ENCODE results near the gene PDXP. TPM values are rescaled to one million over a fixed set of nuclear protein-coding genes. Genes with fewer than 3 reads are reported as not detected.

The PDXP gene
- total RNA-seq, 1 experiment from 2014 or later = 36.9 TPM

DNA sequence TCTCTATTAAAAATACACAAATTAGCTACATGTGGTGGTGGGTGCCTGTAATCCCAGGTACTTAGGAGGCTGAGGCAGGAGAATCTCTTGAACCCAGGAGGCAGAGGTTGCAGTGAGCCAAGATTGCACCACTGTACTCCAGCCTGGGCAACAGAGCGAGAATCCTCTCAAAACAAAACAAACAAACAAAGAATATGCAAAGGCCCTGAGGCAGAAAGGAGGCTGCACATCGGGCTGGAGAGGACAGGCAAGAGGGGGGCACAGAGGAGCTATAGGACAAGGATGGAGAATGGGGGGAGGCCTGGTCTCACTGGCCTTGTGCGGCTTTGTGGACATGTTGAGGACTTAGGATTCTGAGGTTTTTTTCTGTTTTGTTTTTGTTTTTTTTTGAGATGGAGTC lies 46.7 kb downstream of the PDXP start:
- ChIA-PET POLR2A (ENCODE audit: unreplicated experiment) (no interaction called here), CTCF (no interaction called here)
- H3K9ac ChIP-seq (ENCODE audit: low read length) = no peak overlapping the region
- intact Hi-C loops (cut with micrococcal nuclease) = no loop called here
- H3K36me3 ChIP-seq (ENCODE audit: low read depth, low read length) = no peaks in the 10 kb centered on the region
- no peaks in the 10 kb centered on the region for H3F3A ChIP-seq (ENCODE audit: low read length, unreplicated experiment)
- no peak overlapping the region for H3K4me2 ChIP-seq (ENCODE audit: low read length)
- no peaks in the 10 kb centered on the region for H3K9me3 ChIP-seq (ENCODE audit: low read length)
- BruUV-seq (replicated peaks) = no TSS peak
- H3K79me2 ChIP-seq (ENCODE audit: low read length) = no peaks in the 10 kb centered on the region
- H3K4me3 ChIP-seq (ENCODE audit: low read length) = no peak overlapping the region
- H3K9me2 ChIP-seq (replicated peaks; ENCODE audit: low read length) = no peaks in the 10 kb centered on the region
- no peak for DNase-seq
- TF ChIP-seq EZH2 (IDR thresholded peaks at IDR 0.05; ENCODE audit: low read length, unreplicated experiment) (no peak), EZH2phosphoT487 (IDR thresholded peaks at IDR 0.05; ENCODE audit: borderline replicate concordance, low read length) (no peak)
- TF ChIP-seq, protein P1, sequence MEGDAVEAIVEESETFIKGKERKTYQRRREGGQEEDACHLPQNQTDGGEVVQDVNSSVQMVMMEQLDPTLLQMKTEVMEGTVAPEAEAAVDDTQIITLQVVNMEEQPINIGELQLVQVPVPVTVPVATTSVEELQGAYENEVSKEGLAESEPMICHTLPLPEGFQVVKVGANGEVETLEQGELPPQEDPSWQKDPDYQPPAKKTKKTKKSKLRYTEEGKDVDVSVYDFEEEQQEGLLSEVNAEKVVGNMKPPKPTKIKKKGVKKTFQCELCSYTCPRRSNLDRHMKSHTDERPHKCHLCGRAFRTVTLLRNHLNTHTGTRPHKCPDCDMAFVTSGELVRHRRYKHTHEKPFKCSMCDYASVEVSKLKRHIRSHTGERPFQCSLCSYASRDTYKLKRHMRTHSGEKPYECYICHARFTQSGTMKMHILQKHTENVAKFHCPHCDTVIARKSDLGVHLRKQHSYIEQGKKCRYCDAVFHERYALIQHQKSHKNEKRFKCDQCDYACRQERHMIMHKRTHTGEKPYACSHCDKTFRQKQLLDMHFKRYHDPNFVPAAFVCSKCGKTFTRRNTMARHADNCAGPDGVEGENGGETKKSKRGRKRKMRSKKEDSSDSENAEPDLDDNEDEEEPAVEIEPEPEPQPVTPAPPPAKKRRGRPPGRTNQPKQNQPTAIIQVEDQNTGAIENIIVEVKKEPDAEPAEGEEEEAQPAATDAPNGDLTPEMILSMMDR (conservative IDR thresholded peaks at IDR 0.05; ENCODE audit: low read depth, low read length) = no peak
- ATAC-seq = no peak
- H3K27ac ChIP-seq (ENCODE audit: low read length) = no peak overlapping the region
- no peaks in the 10 kb centered on the region for H3K4me1 ChIP-seq (ENCODE audit: insufficient read depth, low read length)
- H4K20me1 ChIP-seq (ENCODE audit: low read length) = no peaks in the 10 kb centered on the region
- no peak overlapping the region for H2AFZ ChIP-seq (ENCODE audit: low read length)
- H3K27me3 ChIP-seq (ENCODE audit: low read length) = no peaks in the 10 kb centered on the region

DNA sequence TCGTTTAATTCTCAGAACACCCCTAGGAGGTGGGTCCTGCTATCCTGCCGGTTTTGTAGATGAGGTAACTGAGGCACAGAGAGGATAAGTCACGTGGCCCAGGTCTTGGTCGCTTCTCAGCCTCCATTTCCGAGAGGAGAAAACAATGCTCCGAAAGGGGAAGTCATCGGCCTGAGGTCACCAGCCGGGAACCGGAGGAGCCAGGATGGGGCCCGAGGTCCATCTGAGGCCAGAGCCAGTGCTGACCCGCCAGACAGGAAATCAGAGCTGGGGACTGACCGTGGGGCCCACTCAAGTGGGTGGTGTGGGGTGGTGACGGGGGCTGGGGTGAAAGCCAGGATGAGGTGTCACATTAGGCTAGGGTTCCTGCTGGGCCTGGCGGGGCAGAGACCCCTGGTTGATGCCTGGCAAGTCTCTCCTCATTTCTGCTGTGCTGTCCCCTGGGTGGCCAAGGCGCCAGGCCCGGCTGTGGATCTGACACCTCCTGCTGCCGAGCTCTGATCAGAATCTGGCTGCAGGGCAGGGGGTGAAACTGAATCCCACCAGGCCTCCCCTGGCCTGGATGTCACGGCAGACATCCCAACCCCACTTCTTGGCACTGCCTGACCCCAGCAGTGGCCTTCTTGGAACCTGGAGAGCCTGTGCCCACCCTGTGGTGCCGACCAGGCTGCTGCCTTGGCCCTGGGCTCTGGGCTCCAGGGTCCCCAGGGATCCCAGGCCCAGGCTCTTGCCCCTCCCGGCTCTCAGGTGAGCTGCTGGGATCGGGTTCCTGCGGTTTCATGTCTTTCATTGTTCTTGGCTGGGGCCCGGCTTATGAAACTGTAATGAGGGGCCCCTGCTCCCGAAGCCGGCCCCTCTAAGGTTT lies 50.3 kb downstream of the PDXP start:
- H3K4me2 ChIP-seq (ENCODE audit: low read length) = no peak overlapping the region
- no TSS peak for BruUV-seq (replicated peaks)
- H3K9me2 ChIP-seq (replicated peaks; ENCODE audit: low read length) = no peaks in the 10 kb centered on the region
- H3F3A ChIP-seq (ENCODE audit: low read length, unreplicated experiment) = no peaks in the 10 kb centered on the region
- no peaks in the 10 kb centered on the region for H3K36me3 ChIP-seq (ENCODE audit: low read depth, low read length)
- no peaks in the 10 kb centered on the region for H3K79me2 ChIP-seq (ENCODE audit: low read length)
- H3K4me1 ChIP-seq (ENCODE audit: insufficient read depth, low read length) = peaks cover 8% of the 10 kb centered on the region; the same call in 1 of the 2 replicates
- ATAC-seq = no peak
- no peak for DNase-seq
- ChIA-PET CTCF (no interaction called here), POLR2A (ENCODE audit: unreplicated experiment) (no interaction called here)
- intact Hi-C loops (cut with micrococcal nuclease) = no loop called here
- TF ChIP-seq, protein P1 (conservative IDR thresholded peaks at IDR 0.05; ENCODE audit: low read depth, low read length) = no peak
- no peak for TF ChIP-seq EZH2phosphoT487 (IDR thresholded peaks at IDR 0.05; ENCODE audit: borderline replicate concordance, low read length)
- TF ChIP-seq EZH2 (IDR thresholded peaks at IDR 0.05; ENCODE audit: low read length, unreplicated experiment) = no peak
- no peaks in the 10 kb centered on the region for H3K27me3 ChIP-seq (ENCODE audit: low read length)
- no peak overlapping the region for H3K9ac ChIP-seq (ENCODE audit: low read length)
- no peak overlapping the region for H3K4me3 ChIP-seq (ENCODE audit: low read length)
- H3K27ac ChIP-seq (ENCODE audit: low read length) = no peak overlapping the region
- no peak overlapping the region for H2AFZ ChIP-seq (ENCODE audit: low read length)
- H4K20me1 ChIP-seq (ENCODE audit: low read length) = no peaks in the 10 kb centered on the region
- H3K9me3 ChIP-seq (ENCODE audit: low read length) = no peaks in the 10 kb centered on the region

DNA sequence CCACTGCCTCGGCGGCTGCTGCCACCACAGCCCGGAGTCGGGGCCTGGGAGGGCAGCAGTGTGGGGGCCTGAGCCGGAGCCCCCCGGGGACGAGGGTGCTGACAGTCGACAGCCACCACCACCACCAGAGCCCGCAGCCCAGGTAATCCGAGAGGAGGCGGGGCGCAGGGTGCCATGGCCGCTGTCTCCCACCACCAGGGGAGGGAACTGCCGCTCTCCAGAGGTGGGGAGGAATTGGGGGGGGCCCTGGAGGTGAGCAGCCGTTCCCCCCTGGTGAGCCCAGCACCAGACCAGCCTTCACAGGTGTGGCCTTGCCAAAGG lies 50.9 kb downstream of the PDXP start:
- ATAC-seq (no peak), DNase-seq (no peak)
- H3K4me2 ChIP-seq (ENCODE audit: low read length) = no peak overlapping the region
- no peaks in the 10 kb centered on the region for H3K9me2 ChIP-seq (replicated peaks; ENCODE audit: low read length)
- no peak overlapping the region for H3K9ac ChIP-seq (ENCODE audit: low read length)
- H3K9me3 ChIP-seq (ENCODE audit: low read length) = no peaks in the 10 kb centered on the region
- H3K27ac ChIP-seq (ENCODE audit: low read length) = no peak overlapping the region
- intact Hi-C loops (cut with micrococcal nuclease) = no loop called here
- ChIA-PET CTCF (no interaction called here), POLR2A (ENCODE audit: unreplicated experiment) (no interaction called here)
- H2AFZ ChIP-seq (ENCODE audit: low read length) = no peak overlapping the region
- TF ChIP-seq EZH2phosphoT487 (IDR thresholded peaks at IDR 0.05; ENCODE audit: borderline replicate concordance, low read length) = no peak
- TF ChIP-seq, protein P1 (conservative IDR thresholded peaks at IDR 0.05; ENCODE audit: low read depth, low read length) = no peak
- TF ChIP-seq EZH2 (IDR thresholded peaks at IDR 0.05; ENCODE audit: low read length, unreplicated experiment) = no peak
- H3K36me3 ChIP-seq (ENCODE audit: low read depth, low read length) = no peaks in the 10 kb centered on the region
- H3K27me3 ChIP-seq (ENCODE audit: low read length) = no peaks in the 10 kb centered on the region
- no TSS peak for BruUV-seq (replicated peaks)
- H3F3A ChIP-seq (ENCODE audit: low read length, unreplicated experiment) = no peaks in the 10 kb centered on the region
- no peaks in the 10 kb centered on the region for H4K20me1 ChIP-seq (ENCODE audit: low read length)
- peaks cover 8% of the 10 kb centered on the region; the same call in 1 of the 2 replicates for H3K4me1 ChIP-seq (ENCODE audit: insufficient read depth, low read length)
- no peaks in the 10 kb centered on the region for H3K79me2 ChIP-seq (ENCODE audit: low read length)
- H3K4me3 ChIP-seq (ENCODE audit: low read length) = no peak overlapping the region

Data from PC-3 (cell line).